Measurements from ENCODE around the gene AUTS2. TPM values are rescaled to one million over a fixed set of nuclear protein-coding genes. Genes with fewer than 3 reads are reported as not detected.
A peak's percentile ranks its signal among the peaks of the same experiment; 100 is the strongest.

Gene AUTS2
- total and polyA plus RNA-seq, 10 of the 15 experiments (the other 5 are each of a cell fraction or from before 2014, with no cell fraction given) = 6.4 to 55.6 (median 21.6) TPM

GRCh38 chr7:69696054-69696591, 97.8 kb downstream of the AUTS2 start (continued):
- no peak for TF ChIP-seq USF1 (IDR thresholded peaks at IDR 0.05; ENCODE audit: borderline replicate concordance, extremely low read length, insufficient read depth, low read depth, low read length)
- peak; percentile 90 for TF ChIP-seq SPI1 (IDR thresholded peaks at IDR 0.05; ENCODE audit: borderline replicate concordance, insufficient read depth, low read depth, low read length)
- peak; percentile 28; the same call in 1 of the 2 replicates for TF ChIP-seq ZSCAN29 (IDR thresholded peaks at IDR 0.05)
- TF ChIP-seq SKIL (IDR thresholded peaks at IDR 0.05; ENCODE audit: low read depth, poor library complexity, severe bottlenecking) = peak; percentile 91
- TF ChIP-seq MXI1 (IDR thresholded peaks at IDR 0.05; ENCODE audit: low read depth, low read length) = no peak
- no peak for TF ChIP-seq SREBF2 (IDR thresholded peaks at IDR 0.05; ENCODE audit: low read length)
- peak; percentile 83 for TF ChIP-seq NBN (IDR thresholded peaks at IDR 0.05)
- TF ChIP-seq GATAD2B (conservative IDR thresholded peaks at IDR 0.05; ENCODE audit: low read depth) = peak; percentile 92
- peak; percentile 43; the same call in 1 of the 2 replicates for TF ChIP-seq IRF4 (IDR thresholded peaks at IDR 0.05; ENCODE audit: low read depth, low read length)
- no peak for TF ChIP-seq STAT3 (IDR thresholded peaks at IDR 0.05; ENCODE audit: low read depth, low read length)
- no peak for TF ChIP-seq CUX1 (IDR thresholded peaks at IDR 0.05; ENCODE audit: insufficient replicate concordance, low read depth, low read length)
- TF ChIP-seq HDAC6 (IDR thresholded peaks at IDR 0.05; ENCODE audit: unreplicated experiment) = no peak
- TF ChIP-seq SUPT20H (IDR thresholded peaks at IDR 0.05; ENCODE audit: borderline replicate concordance, control insufficient read depth, low read depth, low read length) = no peak
- peak; percentile 45; the same call in 1 of the 2 replicates for TF ChIP-seq CREB1 (IDR thresholded peaks at IDR 0.05; ENCODE audit: low read depth)
- no peak for TF ChIP-seq SREBF1 (IDR thresholded peaks at IDR 0.05; ENCODE audit: low read length)
- TF ChIP-seq ZNF687 (IDR thresholded peaks at IDR 0.05) = no peak
- TF ChIP-seq HDGF (IDR thresholded peaks at IDR 0.05) = no peak
- TF ChIP-seq RUNX3 (IDR thresholded peaks at IDR 0.05; ENCODE audit: low read length) = peak; percentile 99

Data from GM12878 (cell line).